Fibroblast of lung (primary cell): ENCODE measurements around the gene ZMAT2. TPM values are rescaled to one million over a fixed set of nuclear protein-coding genes. Genes with fewer than 3 reads are reported as not detected.

Source experiments
- DNase-seq, 2 donors: peaks; one replicate each; pipeline versions ENCODE4 v3.0.0 to v3.0.0-alpha.2; 2010; ENCODE audit warnings: low read depth in 2 of 2
- H2AFZ ChIP-seq: 2 replicates; pipeline ENCODE4 v1.5.1; 2012; ENCODE audit warnings: low read length, control low read depth, inconsistent platforms
- H3K27ac ChIP-seq: 2 replicates; pipeline ENCODE4 v1.5.1; 2011; ENCODE audit warnings: low read length, control low read depth; ENCODE audit not compliant: insufficient read depth
- H3K27me3 ChIP-seq: 2 replicates; pipeline ENCODE4 v1.5.1; 2011; ENCODE audit warnings: mild to moderate bottlenecking, low read length; ENCODE audit not compliant: control insufficient read depth, insufficient read depth
- H3K36me3 ChIP-seq: 2 replicates; pipeline ENCODE4 v1.5.1; 2011; ENCODE audit warnings: low read length; ENCODE audit not compliant: control insufficient read depth, insufficient read depth
- H3K4me1 ChIP-seq: 2 replicates; pipeline ENCODE4 v1.5.1; 2011; ENCODE audit warnings: low read length; ENCODE audit not compliant: control insufficient read depth, insufficient read depth; ENCODE audit errors: extremely low read depth
- H3K4me2 ChIP-seq: 2 replicates; pipeline ENCODE4 v1.5.1; 2011; ENCODE audit warnings: low read length, control low read depth; ENCODE audit not compliant: insufficient read depth; ENCODE audit errors: extremely low read depth
- H3K4me3 ChIP-seq, 4 experiments: fragments of 200-600 bp in 1 of 4; sonication (generic) in 1 of 4; replicated peaks in 1 of 4; 2 replicates each; pipeline ENCODE4 v1.5.1; 2011 to 2016; ENCODE audit warnings: low read length in 4 of 4, low read depth in 3 of 4, mild to moderate bottlenecking in 3 of 4, control low read depth in 2 of 4, inconsistent platforms in 1 of 4, mixed read lengths in 1 of 4; ENCODE audit not compliant: insufficient read depth in 1 of 4; ENCODE audit errors: control extremely low read depth in 1 of 4
- H3K79me2 ChIP-seq: 2 replicates; pipeline ENCODE4 v1.5.1; 2012; ENCODE audit warnings: mild to moderate bottlenecking, low read length, inconsistent platforms; ENCODE audit not compliant: control insufficient read depth, insufficient read depth
- H3K9ac ChIP-seq: 2 replicates; pipeline ENCODE4 v1.5.1; 2011; ENCODE audit warnings: mild to moderate bottlenecking, low read length, control low read depth; ENCODE audit not compliant: insufficient read depth
- H3K9me3 ChIP-seq: 2 replicates; pipeline ENCODE4 v1.5.1; 2012; ENCODE audit warnings: low read depth, low read length; ENCODE audit not compliant: control insufficient read depth, insufficient read depth
- H4K20me1 ChIP-seq: 2 replicates; pipeline ENCODE4 v1.5.1; 2011; ENCODE audit warnings: low read length; ENCODE audit not compliant: control insufficient read depth, insufficient read depth; ENCODE audit errors: extremely low read depth
- EZH2 ChIP-seq: IDR thresholded peaks from 2 replicates; pipeline ENCODE4 v1.5.1; 2012; ENCODE audit warnings: low read length, control low read depth, mild to moderate bottlenecking; ENCODE audit errors: missing control alignments
- polyA plus RNA-seq, 2 donors: library from polyadenylated mRNA; depleted of rRNA in 1 of 2; stranded (reverse) in 1 of 2; unstranded in 1 of 2; fragments of >200 nt; gene quantifications; 2 replicates each; pipeline ENCODE4 v1.2.1, GENCODE V29; 2011 to 2012; ENCODE audit warnings: missing spikeins in 1 of 2
- total RNA-seq: library from RNA; depleted of rRNA; stranded (reverse); fragments of >200 nt; gene quantifications from 2 replicates; pipeline ENCODE4 v1.2.1, GENCODE V29; 2014
- TF ChIP-seq, protein P1 (sequence below), 2 donors: IDR thresholded peaks in 1 of 2; conservative IDR thresholded peaks in 1 of 2; 1 replicate in 1 of 2; 2 replicates in 1 of 2; pipeline ENCODE4 v1.5.1; 2011 to 2012; ENCODE audit warnings: low read length in 2 of 2, control low read depth in 1 of 2, inconsistent platforms in 1 of 2, low read depth in 1 of 2, mild to moderate bottlenecking in 1 of 2

The ZMAT2 gene
- total and polyA plus RNA-seq, 2 donors (not counting 1 experiment from before 2014, with no cell fraction given): 69.4 to 85.6 TPM

DNA sequence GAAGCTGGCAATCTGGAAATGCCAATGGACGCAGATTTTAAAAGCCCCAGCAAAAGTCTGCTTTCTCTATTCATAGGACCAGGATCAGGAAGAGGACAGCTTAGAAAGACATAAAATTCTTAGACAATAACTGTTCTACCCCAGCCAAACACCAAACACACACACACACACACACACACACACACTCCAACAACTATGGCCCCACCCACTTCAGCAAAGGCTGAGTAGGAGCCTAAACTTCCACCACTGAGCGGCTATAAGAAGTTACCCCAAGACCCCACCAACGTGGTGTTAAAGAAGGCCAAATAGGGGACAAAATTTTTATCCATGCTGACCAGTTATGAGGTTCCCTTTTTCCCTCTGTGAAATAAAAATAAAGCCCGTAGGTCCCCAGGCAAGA lies 32.9 kb downstream of the ZMAT2 start:
- TF ChIP-seq EZH2: no peak
- TF ChIP-seq, protein P1, sequence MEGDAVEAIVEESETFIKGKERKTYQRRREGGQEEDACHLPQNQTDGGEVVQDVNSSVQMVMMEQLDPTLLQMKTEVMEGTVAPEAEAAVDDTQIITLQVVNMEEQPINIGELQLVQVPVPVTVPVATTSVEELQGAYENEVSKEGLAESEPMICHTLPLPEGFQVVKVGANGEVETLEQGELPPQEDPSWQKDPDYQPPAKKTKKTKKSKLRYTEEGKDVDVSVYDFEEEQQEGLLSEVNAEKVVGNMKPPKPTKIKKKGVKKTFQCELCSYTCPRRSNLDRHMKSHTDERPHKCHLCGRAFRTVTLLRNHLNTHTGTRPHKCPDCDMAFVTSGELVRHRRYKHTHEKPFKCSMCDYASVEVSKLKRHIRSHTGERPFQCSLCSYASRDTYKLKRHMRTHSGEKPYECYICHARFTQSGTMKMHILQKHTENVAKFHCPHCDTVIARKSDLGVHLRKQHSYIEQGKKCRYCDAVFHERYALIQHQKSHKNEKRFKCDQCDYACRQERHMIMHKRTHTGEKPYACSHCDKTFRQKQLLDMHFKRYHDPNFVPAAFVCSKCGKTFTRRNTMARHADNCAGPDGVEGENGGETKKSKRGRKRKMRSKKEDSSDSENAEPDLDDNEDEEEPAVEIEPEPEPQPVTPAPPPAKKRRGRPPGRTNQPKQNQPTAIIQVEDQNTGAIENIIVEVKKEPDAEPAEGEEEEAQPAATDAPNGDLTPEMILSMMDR (conservative IDR thresholded peaks at IDR 0.05 in 1 of 2, IDR thresholded peaks at IDR 0.05 in 1 of 2; ENCODE audit: low read depth in 1 of 2, low read length in 2 of 2): no peak

DNA sequence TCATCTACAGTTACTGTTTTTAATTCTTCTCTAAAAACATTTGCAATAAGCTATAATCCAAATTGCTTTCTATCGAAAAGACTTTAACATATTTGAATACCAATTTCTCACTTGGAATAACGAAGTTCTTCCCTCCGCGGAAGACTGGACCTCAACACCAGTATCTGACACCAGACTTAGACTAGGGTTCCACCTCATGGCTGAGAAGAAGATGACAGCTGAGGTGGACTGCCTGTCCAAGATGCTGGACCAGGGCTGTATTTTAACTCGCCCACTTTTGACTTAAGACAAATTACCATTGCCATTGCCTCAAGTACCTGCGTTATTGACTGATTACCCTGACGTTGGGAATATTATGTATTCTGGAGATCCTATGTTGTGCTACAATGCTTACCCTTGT lies 34.1 kb downstream of the ZMAT2 start:
- H4K20me1 ChIP-seq: no peaks in the 10 kb centered on the region
- H3K79me2 ChIP-seq: no peaks in the 10 kb centered on the region
- H2AFZ ChIP-seq: no peak overlapping the region
- TF ChIP-seq EZH2: no peak
- TF ChIP-seq, protein P1 (conservative IDR thresholded peaks at IDR 0.05 in 1 of 2, IDR thresholded peaks at IDR 0.05 in 1 of 2; ENCODE audit: low read depth in 1 of 2, low read length in 2 of 2): no peak
- no peak overlapping the region for H3K4me2 ChIP-seq
- H3K4me1 ChIP-seq: no peaks in the 10 kb centered on the region
- no peaks in the 10 kb centered on the region for H3K9me3 ChIP-seq
- H3K27ac ChIP-seq: no peak overlapping the region
- no peak overlapping the region for H3K4me3 ChIP-seq
- no peak overlapping the region for H3K9ac ChIP-seq
- no peaks in the 10 kb centered on the region for H3K27me3 ChIP-seq
- no peaks in the 10 kb centered on the region for H3K36me3 ChIP-seq
- no peak for DNase-seq

More for the DNA sequence above, 32.9 kb downstream of the ZMAT2 start:
- H3K4me3 ChIP-seq: no peak overlapping the region
- DNase-seq: no peak
- H3K4me1 ChIP-seq: no peaks in the 10 kb centered on the region
- H4K20me1 ChIP-seq: no peaks in the 10 kb centered on the region
- no peak overlapping the region for H3K9ac ChIP-seq
- no peaks in the 10 kb centered on the region for H3K79me2 ChIP-seq
- H3K27me3 ChIP-seq: no peaks in the 10 kb centered on the region
- no peaks in the 10 kb centered on the region for H3K36me3 ChIP-seq
- no peak overlapping the region for H3K27ac ChIP-seq
- H2AFZ ChIP-seq: no peak overlapping the region
- H3K9me3 ChIP-seq: no peaks in the 10 kb centered on the region
- no peak overlapping the region for H3K4me2 ChIP-seq

DNA sequence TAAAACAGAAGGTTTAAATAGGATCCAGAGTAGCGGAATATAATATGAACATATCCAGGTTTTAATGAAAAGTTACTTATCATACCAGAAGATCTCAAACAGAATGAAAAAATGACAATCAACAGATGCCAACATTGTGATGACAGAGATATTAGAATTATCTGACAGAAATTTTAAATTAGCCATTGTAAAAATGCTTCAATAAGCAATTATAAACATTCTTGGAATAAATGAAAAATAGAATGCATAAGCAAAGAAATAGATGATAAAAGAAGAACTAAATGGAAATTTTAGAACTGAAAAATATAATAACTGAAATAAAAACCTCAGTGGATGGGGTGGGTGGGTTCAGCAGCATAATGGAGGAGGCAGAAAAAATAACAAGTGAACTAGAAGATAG lies 37.2 kb downstream of the ZMAT2 start:
- Histone ChIP-seq H3K9me3 (no peaks in the 10 kb centered on the region), H4K20me1 (no peaks in the 10 kb centered on the region), H3K4me2 (no peak overlapping the region), H3K36me3 (no peaks in the 10 kb centered on the region), H3K27me3 (no peaks in the 10 kb centered on the region), H3K79me2 (no peaks in the 10 kb centered on the region), H3K4me1 (no peaks in the 10 kb centered on the region), H3K4me3 (no peak overlapping the region), H3K9ac (no peak overlapping the region), H2AFZ (no peak overlapping the region), H3K27ac (no peak overlapping the region)
- DNase-seq: no peak
- TF ChIP-seq, protein P1 (conservative IDR thresholded peaks at IDR 0.05 in 1 of 2, IDR thresholded peaks at IDR 0.05 in 1 of 2; ENCODE audit: low read depth in 1 of 2, low read length in 2 of 2): no peak
- TF ChIP-seq EZH2: no peak
